Thymus (tissue), 11 donors: ENCODE results near the gene PIK3C3. TPM values are rescaled to one million over a fixed set of nuclear protein-coding genes. Genes with fewer than 3 reads are reported as not detected.

Experiments used
- DNase-seq, 9 donors: peaks; one replicate each; pipeline ENCODE4 v3.0.0-alpha.2; 2013; ENCODE audit warnings: low spot score in 9 of 9, low read depth in 6 of 9, missing footprints in 1 of 9
- H3K27ac ChIP-seq, 2 donors: one replicate each; pipeline ENCODE4 v1.5.1; 2013; ENCODE audit warnings: control low read depth in 1 of 2, low read depth in 1 of 2, low read length in 1 of 2, mild to moderate bottlenecking in 1 of 2, moderate library complexity in 1 of 2
- H3K27me3 ChIP-seq, 2 donors: one replicate each; pipeline ENCODE4 v1.5.1; 2013; ENCODE audit warnings: low read length in 1 of 2; ENCODE audit not compliant: control insufficient read depth in 2 of 2, insufficient read depth in 1 of 2
- H3K36me3 ChIP-seq, 2 donors: one replicate each; pipeline ENCODE4 v1.5.1; 2013; ENCODE audit warnings: low read length in 1 of 2, mild to moderate bottlenecking in 1 of 2, moderate library complexity in 1 of 2; ENCODE audit not compliant: control insufficient read depth in 2 of 2, insufficient read depth in 2 of 2
- H3K4me1 ChIP-seq, 2 donors: one replicate each; pipeline ENCODE4 v1.5.1; 2013; ENCODE audit warnings: low read length in 2 of 2; ENCODE audit not compliant: control insufficient read depth in 2 of 2, insufficient read depth in 2 of 2
- H3K4me3 ChIP-seq, 2 donors: one replicate each; pipeline ENCODE4 v1.5.1; 2013; ENCODE audit warnings: low read length in 2 of 2, control low read depth in 1 of 2, mild to moderate bottlenecking in 1 of 2
- H3K9me3 ChIP-seq, 2 donors: one replicate each; pipeline ENCODE4 v1.5.1; 2013; ENCODE audit warnings: low read length in 1 of 2, mild to moderate bottlenecking in 1 of 2; ENCODE audit not compliant: control insufficient read depth in 2 of 2, insufficient read depth in 1 of 2
- WGBS: extraction: QIAGEN DNeasy Blood & Tissue Kit; methylation state at CpG from one replicate; pipeline ENCODE4 v1.1.7; 2013; 5-methylcytosine and 5-hydroxymethylcytosine counted together
- polyA plus RNA-seq: library from polyadenylated mRNA; stranded (reverse); fragments of 200-250 nt; gene quantifications from one replicate; pipeline ENCODE4 v1.2.3, GENCODE V29; 2013
- total RNA-seq: library from RNA; stranded (reverse); fragments of 120-200 nt; gene quantifications from one replicate; pipeline ENCODE4 v1.2.4, GENCODE V29; 2013
- donor health status: healthy.

Gene PIK3C3
- total and polyA plus RNA-seq, 2 donors, result 54.4 to 58.0 TPM

- DNase-seq, result no peak
Observed at GRCh38 chr18:42024131-42024530, 69.1 kb downstream of the PIK3C3 start.

GRCh38 chr18:42025491-42025890 lies 70.5 kb downstream of the PIK3C3 start:
- DNase-seq, result no peak
- Histone ChIP-seq H3K27ac (no peak overlapping the region), H3K4me3 (no peak overlapping the region), H3K9me3 (no peaks in the 10 kb centered on the region), H3K36me3 (peaks cover 0 to 20% of the 10 kb centered on the region in 2 donors), H3K27me3 (no peaks in the 10 kb centered on the region), H3K4me1 (no peaks in the 10 kb centered on the region)
- WGBS, result 97% methylated on average over 1 of the region's 1 CpG

More at GRCh38 chr18:42024131-42024530, 69.1 kb downstream of the PIK3C3 start:
- no peaks in the 10 kb centered on the region for H3K27me3 ChIP-seq
- no peaks in the 10 kb centered on the region for H3K9me3 ChIP-seq
- 100% methylated on average over 1 of the region's 1 CpG for WGBS
- H3K4me3 ChIP-seq, result no peak overlapping the region
- no peak overlapping the region for H3K27ac ChIP-seq
- no peaks in the 10 kb centered on the region for H3K4me1 ChIP-seq
- H3K36me3 ChIP-seq, result peaks cover 0 to 13% of the 10 kb centered on the region in 2 donors

GRCh38 chr18:42025974-42026625 lies 71.1 kb downstream of the PIK3C3 start:
- Histone ChIP-seq H3K4me3 (no peak overlapping the region), H3K36me3 (peaks cover 0 to 18% of the 10 kb centered on the region in 2 donors), H3K27ac (no peak overlapping the region), H3K9me3 (no peaks in the 10 kb centered on the region), H3K4me1 (no peaks in the 10 kb centered on the region), H3K27me3 (no peaks in the 10 kb centered on the region)
- WGBS, result 93% methylated on average over 5 of the region's 5 CpGs
- no peak for DNase-seq

GRCh38 chr18:42028247-42028832 lies 73.3 kb downstream of the PIK3C3 start:
- WGBS, result 60% methylated on average over 6 of the region's 6 CpGs
- Histone ChIP-seq H3K9me3 (no peaks in the 10 kb centered on the region), H3K27ac (no peak overlapping the region), H3K4me1 (no peaks in the 10 kb centered on the region), H3K27me3 (no peaks in the 10 kb centered on the region), H3K4me3 (no peak overlapping the region), H3K36me3 (peaks cover 0 to 20% of the 10 kb centered on the region in 2 donors)
- peak in 2 of 9 donors; percentile 13 to 34 for DNase-seq

GRCh38 chr18:42029092-42029491 lies 74.1 kb downstream of the PIK3C3 start:
- Histone ChIP-seq H3K36me3 (peaks cover 0 to 22% of the 10 kb centered on the region in 2 donors), H3K27ac (no peak overlapping the region), H3K9me3 (no peaks in the 10 kb centered on the region), H3K4me3 (no peak overlapping the region), H3K27me3 (no peaks in the 10 kb centered on the region), H3K4me1 (no peaks in the 10 kb centered on the region)
- whole genome bisulfite sequencing, result 97% methylated on average over 7 of the region's 7 CpGs
- no peak for DNase-seq

- Histone ChIP-seq H3K4me1 (no peaks in the 10 kb centered on the region), H3K27ac (no peak overlapping the region), H3K27me3 (no peaks in the 10 kb centered on the region), H3K4me3 (no peak overlapping the region), H3K36me3 (peaks cover 0 to 29% of the 10 kb centered on the region in 2 donors), H3K9me3 (no peaks in the 10 kb centered on the region)
- WGBS, result 94% methylated on average over 3 of the region's 3 CpGs
- DNase-seq, result peak in 2 of 9 donors; percentile 7 to 17
Observed at GRCh38 chr18:42030586-42031182, 75.7 kb downstream of the PIK3C3 start.

- WGBS, result 97% methylated on average over 1 of the region's 1 CpG
Observed at GRCh38 chr18:42032447-42032846, 77.4 kb downstream of the PIK3C3 start.

GRCh38 chr18:42033137-42033810 lies 78.2 kb downstream of the PIK3C3 start:
- no peak for DNase-seq
- Histone ChIP-seq H3K27me3 (no peaks in the 10 kb centered on the region), H3K27ac (no peak overlapping the region), H3K36me3 (peaks cover 0 to 45% of the 10 kb centered on the region in 2 donors), H3K4me3 (no peak overlapping the region), H3K9me3 (no peaks in the 10 kb centered on the region), H3K4me1 (no peaks in the 10 kb centered on the region)
- WGBS, result 98% methylated on average over 1 of the region's 1 CpG

More at GRCh38 chr18:42032447-42032846, 77.4 kb downstream of the PIK3C3 start:
- Histone ChIP-seq H3K4me1 (no peaks in the 10 kb centered on the region), H3K27me3 (no peaks in the 10 kb centered on the region), H3K4me3 (no peak overlapping the region), H3K27ac (no peak overlapping the region), H3K9me3 (no peaks in the 10 kb centered on the region), H3K36me3 (peaks cover 0 to 38% of the 10 kb centered on the region in 2 donors)
- DNase-seq, result no peak

- no peak overlapping the region for H3K4me3 ChIP-seq
- no peaks in the 10 kb centered on the region for H3K27me3 ChIP-seq
- no peak for DNase-seq
- no peaks in the 10 kb centered on the region for H3K4me1 ChIP-seq
- H3K9me3 ChIP-seq, result no peaks in the 10 kb centered on the region
- H3K27ac ChIP-seq, result no peak overlapping the region
- peaks cover 10 to 33% of the 10 kb centered on the region in 2 donors for H3K36me3 ChIP-seq
- 95% methylated on average over 1 of the region's 1 CpG for WGBS
Observed at GRCh38 chr18:42038936-42039335, 83.9 kb downstream of the PIK3C3 start.
